HCT116 (cell line): ENCODE results near the gene TICAM1.
"Not testable (repeated sequence)": the region's sequence is repeated elsewhere in the genome, so short reads cannot be mapped to it uniquely, and the experiment has no call there.

Source experiments
- ATF3 ChIP-seq: IDR thresholded peaks from 2 replicates; pipeline ENCODE4 v1.6.1; 2012
- CBX3 ChIP-seq: IDR thresholded peaks from 2 replicates; pipeline ENCODE4 v1.6.1; 2012; ENCODE audit warnings: low read depth
- CEBPB ChIP-seq: IDR thresholded peaks from 2 replicates; pipeline ENCODE4 v1.6.1; 2012; ENCODE audit warnings: low read depth
- CTCF ChIP-seq, 3 experiments: fragments of 200-600 bp in 1 of 3; sonication (generic) in 1 of 3; IDR thresholded peaks in 2 of 3; conservative IDR thresholded peaks in 1 of 3; 2 replicates each; pipeline ENCODE4 v1.5.1; 2012 to 2017; ENCODE audit warnings: low read depth in 2 of 3, low read length in 2 of 3, antibody characterized with exemption in 1 of 3, borderline replicate concordance in 1 of 3, control low read depth in 1 of 3, mild to moderate bottlenecking in 1 of 3, mixed read lengths in 1 of 3, mixed run types in 1 of 3, moderate library complexity in 1 of 3; ENCODE audit not compliant: insufficient read depth in 1 of 3
- EZH2 ChIP-seq: fragments of 200-600 bp; sonication (generic); IDR thresholded peaks from 2 replicates; pipeline ENCODE4 v1.6.1; 2017; ENCODE audit warnings: antibody characterized with exemption, mixed run types
- POLR2A ChIP-seq: IDR thresholded peaks from 2 replicates; pipeline ENCODE4 v1.7.0; 2011; ENCODE audit warnings: borderline replicate concordance; ENCODE audit not compliant: insufficient read depth, insufficient read length; ENCODE audit errors: extremely low read depth
- POLR2AphosphoS5 ChIP-seq: IDR thresholded peaks from 2 replicates; pipeline ENCODE4 v1.6.1; 2011; ENCODE audit warnings: mild to moderate bottlenecking, low read depth, low read length, moderate library complexity
- SRF ChIP-seq: IDR thresholded peaks from 2 replicates; pipeline ENCODE4 v1.6.1; 2012; ENCODE audit warnings: low read depth
- TCF7L2 ChIP-seq: IDR thresholded peaks from 2 replicates; pipeline ENCODE4 v1.7.0; 2011; ENCODE audit warnings: borderline replicate concordance, inconsistent platforms; ENCODE audit not compliant: insufficient read depth, insufficient read length; ENCODE audit errors: extremely low read depth
- YY1 ChIP-seq: IDR thresholded peaks from 2 replicates; pipeline ENCODE4 v1.6.1; 2011; ENCODE audit warnings: low read length, low read depth, moderate library complexity, mild to moderate bottlenecking; ENCODE audit not compliant: insufficient replicate concordance; ENCODE audit errors: extremely low read depth
- ZFX ChIP-seq: fragments of 450-650 bp; IDR thresholded peaks from 2 replicates; pipeline ENCODE4 v1.6.1; 2017
- ZNF274 ChIP-seq: fragments of 200-500 bp; sonication (Bioruptor generic); IDR thresholded peaks from 2 replicates; pipeline ENCODE4 v1.6.1; 2014; ENCODE audit warnings: mild to moderate bottlenecking, low read depth, low read length, inconsistent platforms

GRCh38 chr19:4831979-4832340 lies 448 bp upstream of the TICAM1 start:
- TF ChIP-seq YY1; CTCF (IDR thresholded peaks at IDR 0.05 in 2 of 3, conservative IDR thresholded peaks at IDR 0.05 in 1 of 3; ENCODE audit: borderline replicate concordance in 1 of 3, insufficient read depth in 1 of 3, low read depth in 2 of 3, low read length in 2 of 3); POLR2AphosphoS5; SRF; ZFX; POLR2A; TCF7L2; EZH2; ZNF274; CEBPB; ATF3; CBX3: not testable (repeated sequence)
